Uterus (tissue), 4 donors: ENCODE results near the gene KHSRP. TPM values are rescaled to one million over a fixed set of nuclear protein-coding genes. Genes with fewer than 3 reads are reported as not detected.

ENCODE experiments used
- DNase-seq, 2 donors: peaks; one replicate each; pipeline ENCODE4 v3.0.0-alpha.2; 2019 to 2020
- H3K27ac ChIP-seq, 2 donors: fragments of 200-600 bp; sonication (generic); 1 replicate in 1 of 2; 2 replicates in 1 of 2; pipeline ENCODE4 v1.5.1; 2016 to 2018
- H3K27me3 ChIP-seq, 2 donors: fragments of 200-600 bp; sonication (generic); one replicate each; pipeline ENCODE4 v1.5.1; 2018 to 2019; ENCODE audit warnings: control low read depth in 1 of 2
- H3K36me3 ChIP-seq, 2 donors: fragments of 200-600 bp; sonication (generic); one replicate each; pipeline ENCODE4 v1.5.1; 2019; ENCODE audit warnings: control low read depth in 1 of 2
- H3K4me1 ChIP-seq, 2 donors: fragments of 200-600 bp; sonication (generic); one replicate each; pipeline ENCODE4 v1.5.1; 2018 to 2019; ENCODE audit warnings: control low read depth in 1 of 2
- H3K4me3 ChIP-seq, 2 donors: fragments of 200-600 bp; sonication (generic); 1 replicate in 1 of 2; 2 replicates in 1 of 2; pipeline ENCODE4 v1.5.1; 2018 to 2019; ENCODE audit warnings: mild to moderate bottlenecking in 1 of 2
- H3K9me3 ChIP-seq, 2 donors: fragments of 200-600 bp; sonication (generic); one replicate each; pipeline ENCODE4 v1.5.1; 2019; ENCODE audit warnings: control low read depth in 1 of 2
- CTCF ChIP-seq, 4 experiments: fragments of 200-600 bp in 2 of 4; fragments of 450-650 bp in 2 of 4; sonication (generic) in 2 of 4; IDR thresholded peaks; one replicate each; pipeline ENCODE4 v1.5.1; 2016 to 2019; ENCODE audit warnings: antibody characterized with exemption in 4 of 4, mild to moderate bottlenecking in 2 of 4, moderate library complexity in 1 of 4
- POLR2A ChIP-seq, 2 donors: fragments of 450-650 bp; IDR thresholded peaks; one replicate each; pipeline ENCODE4 v1.6.1; 2016; ENCODE audit warnings: antibody characterized with exemption in 2 of 2, mild to moderate bottlenecking in 1 of 2, moderate library complexity in 1 of 2
- intact Hi-C: fragments of 100-400 bp; cut with DNase I; formaldehyde crosslinking; loops from one replicate; pipeline ENCODE4 v1.15.1; 2023; ENCODE audit warnings: low total_unique reads
- total RNA-seq, 4 donors: library from RNA; depleted of rRNA in 3 of 4; stranded (reverse); fragments of >200 nt in 3 of 4; gene quantifications; one replicate each; pipeline versions ENCODE4 v1.1.0 to v1.2.4, GENCODE V29; 2014 to 2023
- donor health status: DM: yes; HTN: yes; CAD: no.

KHSRP gene
- total RNA-seq, 4 donors from 2014 or later, result 23.5 to 259 (median 66.5) TPM

GRCh38 chr19:6378041-6378440 lies 46.6 kb downstream of the KHSRP start:
- Histone ChIP-seq H3K9me3 (no peaks in the 10 kb centered on the region), H3K4me1 (peaks cover 0 to 9% of the 10 kb centered on the region in 2 donors), H3K27me3 (no peaks in the 10 kb centered on the region), H3K27ac (peak overlapping the region; percentile 6 to 22), H3K36me3 (no peaks in the 10 kb centered on the region), H3K4me3 (no peak overlapping the region)
- DNase-seq, result peak; percentile 59 to 61
- TF ChIP-seq POLR2A (IDR thresholded peaks at IDR 0.05) (no peak), CTCF (IDR thresholded peaks at IDR 0.05) (no peak)
- intact Hi-C loops, result no loop called here

GRCh38 chr19:6376512-6377190 lies 48.0 kb downstream of the KHSRP start:
- no peak for DNase-seq
- Histone ChIP-seq H3K4me3 (no peak overlapping the region), H3K27ac (peak overlapping the region; percentile 8 to 16), H3K36me3 (no peaks in the 10 kb centered on the region), H3K4me1 (peaks cover 0 to 9% of the 10 kb centered on the region in 2 donors), H3K27me3 (no peaks in the 10 kb centered on the region), H3K9me3 (no peaks in the 10 kb centered on the region)
- TF ChIP-seq CTCF (IDR thresholded peaks at IDR 0.05) (no peak), POLR2A (IDR thresholded peaks at IDR 0.05) (no peak)
- intact Hi-C loops, result no loop called here

GRCh38 chr19:6375411-6376010 lies 49.1 kb downstream of the KHSRP start, which contains the start of gene PSPN:
TSS of gene PSPN (minus strand) at chr19:6375933. CDS start at chr19:6375849, 84 bp downstream.
- H3K27ac ChIP-seq, result peak within 1 kb of the TSS; percentile 8 to 16
- intact Hi-C loops, result no loop called here
- no peak for TF ChIP-seq POLR2A (IDR thresholded peaks at IDR 0.05)
- no peak for TF ChIP-seq CTCF (IDR thresholded peaks at IDR 0.05)
- no peaks in the 10 kb centered on the region for H3K36me3 ChIP-seq
- no peaks in the 10 kb centered on the region for H3K9me3 ChIP-seq
- H3K27me3 ChIP-seq, result no peaks in the 10 kb centered on the region
- no peak within 1 kb of the TSS for H3K4me3 ChIP-seq
- peaks cover 0 to 9% of the 10 kb centered on the region in 2 donors for H3K4me1 ChIP-seq
- no peak for DNase-seq

GRCh38 chr19:6374711-6375410 lies 49.8 kb downstream of the KHSRP start:
- no peaks in the 10 kb centered on the region for H3K36me3 ChIP-seq
- H3K9me3 ChIP-seq, result no peaks in the 10 kb centered on the region
- peak overlapping the region in 1 of 2 donors; percentile 100 for H3K27ac ChIP-seq
- no peak for DNase-seq
- no peaks in the 10 kb centered on the region for H3K27me3 ChIP-seq
- intact Hi-C loops, result no loop called here
- peaks cover 0 to 9% of the 10 kb centered on the region in 2 donors for H3K4me1 ChIP-seq
- no peak for TF ChIP-seq POLR2A (IDR thresholded peaks at IDR 0.05)
- no peak for TF ChIP-seq CTCF (IDR thresholded peaks at IDR 0.05)
- no peak overlapping the region for H3K4me3 ChIP-seq
